Heart right ventricle (tissue), 16 donors: Measurements from ENCODE around the gene E2F2. TPM values are rescaled to one million over a fixed set of nuclear protein-coding genes. Genes with fewer than 3 reads are reported as not detected.

Experiments
- ATAC-seq, 8 donors: fragments of 200-7000 bp; cut with Tn5 transposase; one replicate each; pipeline ENCODE4 v1.9.1; 2020; ENCODE audit warnings: mild to moderate bottlenecking in 8 of 8, moderate library complexity in 8 of 8, moderate number of reproducible peaks in 1 of 8
- DNase-seq, 2 donors: peaks; one replicate each; pipeline ENCODE4 v3.0.0-alpha.2; 2020
- H3K27ac ChIP-seq, 10 donors: fragments of 200-600 bp; sonication (generic) in 2 of 10; one replicate each; pipeline versions ENCODE4 v1.5.0 to v1.8.0; 2020 to 2022; ENCODE audit warnings: mild to moderate bottlenecking in 3 of 10
- H3K27me3 ChIP-seq, 7 donors: fragments of 200-600 bp; one replicate each; pipeline ENCODE4 v1.8.0; 2021 to 2022; ENCODE audit warnings: mild to moderate bottlenecking in 2 of 7
- H3K36me3 ChIP-seq, 9 donors: fragments of 200-600 bp; sonication (generic) in 1 of 9; one replicate each; pipeline versions ENCODE4 v1.5.0 to v1.8.0; 2020 to 2022; ENCODE audit warnings: mild to moderate bottlenecking in 2 of 9
- H3K4me1 ChIP-seq, 9 donors: fragments of 200-600 bp; sonication (generic) in 1 of 9; one replicate each; pipeline versions ENCODE4 v1.5.0 to v1.8.0; 2020 to 2022; ENCODE audit warnings: mild to moderate bottlenecking in 4 of 9
- H3K4me3 ChIP-seq, 10 donors: fragments of 200-600 bp; sonication (generic) in 2 of 10; one replicate each; pipeline versions ENCODE4 v1.5.0 to v1.8.0; 2020 to 2022; ENCODE audit warnings: mild to moderate bottlenecking in 7 of 10, moderate library complexity in 2 of 10
- H3K9me3 ChIP-seq, 11 donors: fragments of 200-600 bp in 10 of 11; sonication (generic) in 2 of 11; one replicate each; pipeline versions ENCODE4 v1.5.0 to v1.8.0; 2013 to 2022; ENCODE audit warnings: mild to moderate bottlenecking in 2 of 11, control low read depth in 1 of 11, moderate library complexity in 1 of 11
- CTCF ChIP-seq, 9 donors: fragments of 200-600 bp; sonication (generic) in 2 of 9; IDR thresholded peaks; one replicate each; pipeline versions ENCODE4 v1.5.0 to v1.8.0; 2021 to 2022; ENCODE audit warnings: antibody characterized with exemption in 9 of 9, mild to moderate bottlenecking in 5 of 9, moderate library complexity in 1 of 9
- WGBS, 2 donors: extraction: QIAGEN DNeasy Blood & Tissue Kit; methylation state at CpG; one replicate each; pipeline ENCODE4 v1.1.7; 2013; ENCODE audit warnings: inconsistent platforms in 1 of 2; 5-methylcytosine and 5-hydroxymethylcytosine counted together
- intact Hi-C, 10 donors: fragments of 100-400 bp; cut with DNase I; formaldehyde crosslinking; loops; one replicate each; pipeline versions ENCODE4 v1.11.1 to v1.14.2; 2022
- polyA plus RNA-seq, 2 donors: library from polyadenylated mRNA; stranded (reverse); fragments of 200-250 nt; gene quantifications; one replicate each; pipeline ENCODE4 v1.2.3, GENCODE V29; 2013
- total RNA-seq, 10 donors: library from RNA; stranded (reverse); fragmentation: NEBNext Ultra II Directional in 3 of 10; extraction: Animal tissue kit (Norgen Biotek cat#: 25700) in 3 of 10; gene quantifications; one replicate each; pipeline versions ENCODE4 v1.2.1 to v1.2.4, GENCODE V29; 2021 to 2023
- donor health status: Arrhythmogenic right ventricular cardiomyopathy.
- donor health status: ischemic (EF 13 %, LVEDD 7.1; RV severe dilation, severe dysfunction).
- donor health status: healthy with polysubstance abuse.
- donor health status: DM: no; HTN: yes; CAD: no.
- donor health status: DM: no; HTN: no; CAD: no.
- donor health status: ischemic (EF 25% LVEDD 6.9; RV normal size, moderate dysfunction).
- donor health status: ischemic (EF 25% LVEDD 5.7; RV mildly dilated, moderate dysfunction).
- donor health status: healthy.
- donor health status: DM: yes; HTN: yes; CAD: no.
- donor health status: Ischemic cardiomyopathy.
- donor health status: ischemic (EF 35%, LVEDD 5.7; RV mildly dilated, moderate dysfunction).
- donor health status: nonischemic (EF 11% LVEDD 7.7; RV severe dilation, severe dysfunction).
- donor health status: DM: yes; HTN: yes; CAD: no.
- donor health status: PGD.
- donor health status: ischemic (EF 29% LVEDD 5.4; RV normal size, mild dysfunction).
- donor health status: nonischemic (EF 23%, LVEDD 6.1; RV moderate dilation, normal function).

Gene E2F2
- total and polyA plus RNA-seq, 12 donors: 0.04 to 2.3 (median 0.15) TPM; not detected in 2

- peak overlapping the region in 1 of 10 donors; percentile 85 for H3K27ac ChIP-seq
- no peak for ATAC-seq
Measured at GRCh38 chr1:23527366-23527765, 3.7 kb downstream of the E2F2 start.

GRCh38 chr1:23526329-23527041 lies 4.5 kb downstream of the E2F2 start:
- peaks cover 0 to 5% (median 0%) of the 10 kb centered on the region in 9 donors for H3K36me3 ChIP-seq
- H3K27me3 ChIP-seq: peaks cover 0 to 16% (median 6%) of the 10 kb centered on the region in 7 donors
- no peak overlapping the region for H3K4me3 ChIP-seq
- peaks cover 10 to 91% (median 24%) of the 10 kb centered on the region in 9 donors for H3K4me1 ChIP-seq
- DNase-seq: no peak
- ATAC-seq: no peak
- H3K9me3 ChIP-seq: no peaks in the 10 kb centered on the region
- 94 to 97% methylated on average over 8 of the region's 8 CpGs for WGBS, 2 donors
- TF ChIP-seq CTCF (IDR thresholded peaks at IDR 0.05): no peak
- H3K27ac ChIP-seq: peak overlapping the region in 1 of 10 donors; percentile 85
- intact Hi-C loops: no loop called here

More at GRCh38 chr1:23527366-23527765, 3.7 kb downstream of the E2F2 start:
- peaks cover 14 to 96% (median 28%) of the 10 kb centered on the region in 9 donors for H3K4me1 ChIP-seq
- no peaks in the 10 kb centered on the region for H3K9me3 ChIP-seq
- whole genome bisulfite sequencing, 2 donors: 91 to 94% methylated on average over 7 of the region's 7 CpGs
- TF ChIP-seq CTCF (IDR thresholded peaks at IDR 0.05): no peak
- intact Hi-C loops: no loop called here
- no peak overlapping the region for H3K4me3 ChIP-seq
- no peaks in the 10 kb centered on the region for H3K36me3 ChIP-seq
- no peak for DNase-seq
- peaks cover 0 to 16% (median 6%) of the 10 kb centered on the region in 7 donors for H3K27me3 ChIP-seq

- Histone ChIP-seq H3K27me3 (peaks cover 0 to 14% (median 6%) of the 10 kb centered on the region in 7 donors), H3K36me3 (peaks cover 0 to 5% (median 0%) of the 10 kb centered on the region in 9 donors), H3K4me1 (peaks cover 6 to 86% (median 18%) of the 10 kb centered on the region in 9 donors), H3K4me3 (no peak overlapping the region), H3K27ac (peak overlapping the region in 1 of 10 donors; percentile 85), H3K9me3 (no peaks in the 10 kb centered on the region)
- DNase-seq: no peak
- ATAC-seq: no peak
- 68 to 70% methylated on average over 5 of the region's 5 CpGs for WGBS, 2 donors
- intact Hi-C loops: no loop called here
- no peak for TF ChIP-seq CTCF (IDR thresholded peaks at IDR 0.05)
Measured at GRCh38 chr1:23525558-23526250, 5.3 kb downstream of the E2F2 start.

GRCh38 chr1:23524716-23525401 lies 6.2 kb downstream of the E2F2 start:
- ATAC-seq (no peak), DNase-seq (no peak)
- TF ChIP-seq CTCF (IDR thresholded peaks at IDR 0.05): no peak
- H3K4me3 ChIP-seq: no peak overlapping the region
- peaks cover 0 to 6% (median 0%) of the 10 kb centered on the region in 7 donors for H3K27me3 ChIP-seq
- H3K4me1 ChIP-seq: peaks cover 0 to 77% (median 13%) of the 10 kb centered on the region in 9 donors
- H3K9me3 ChIP-seq: no peaks in the 10 kb centered on the region
- peak overlapping the region in 1 of 10 donors; percentile 85 for H3K27ac ChIP-seq
- peaks cover 0 to 5% (median 0%) of the 10 kb centered on the region in 9 donors for H3K36me3 ChIP-seq
- intact Hi-C loops: no loop called here
- 54 to 59% methylated on average over 9 of the region's 9 CpGs for WGBS, 2 donors
